GM12874 (cell line): ENCODE measurements around the gene BNIP5.

Source experiments
- TF ChIP-seq, protein P1 (sequence below): IDR thresholded peaks from 2 replicates; pipeline ENCODE4 v1.5.1; 2011; ENCODE audit warnings: low read depth, mild to moderate bottlenecking, control low read depth, low read length, moderate library complexity; ENCODE audit not compliant: insufficient read depth

BNIP5 gene

DNA sequence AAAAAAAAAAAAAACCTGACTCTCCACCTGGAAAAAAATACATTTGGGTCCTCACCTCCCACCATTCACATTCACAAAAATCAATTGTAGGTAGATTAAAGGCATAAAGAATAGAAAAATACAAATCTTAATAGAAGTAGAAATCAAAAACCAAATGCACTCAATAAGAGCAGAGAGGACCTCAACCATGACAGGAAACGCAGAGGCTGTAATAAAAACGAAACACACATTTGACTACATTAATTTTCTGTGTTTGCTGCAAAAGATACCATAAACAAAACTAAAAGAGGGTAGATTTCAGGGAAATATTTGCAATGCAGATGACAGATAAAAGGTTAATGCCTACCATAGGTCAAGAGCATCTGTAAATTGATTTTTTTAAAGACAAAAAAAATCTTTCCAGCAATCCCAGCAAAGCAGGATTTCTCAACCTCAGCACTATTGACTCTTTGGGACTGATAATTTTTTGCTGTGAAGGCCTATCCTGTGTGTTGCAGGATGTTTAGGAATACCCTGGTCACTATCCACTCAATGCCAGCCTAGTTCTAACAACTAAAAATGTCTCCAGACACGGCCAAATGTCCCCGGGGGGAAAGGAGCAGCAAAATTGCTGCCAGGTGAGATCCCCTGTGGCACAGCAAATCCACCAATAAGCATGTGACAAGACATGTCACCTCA lies 41.7 kb upstream of the BNIP5 start:
- TF ChIP-seq, protein P1, sequence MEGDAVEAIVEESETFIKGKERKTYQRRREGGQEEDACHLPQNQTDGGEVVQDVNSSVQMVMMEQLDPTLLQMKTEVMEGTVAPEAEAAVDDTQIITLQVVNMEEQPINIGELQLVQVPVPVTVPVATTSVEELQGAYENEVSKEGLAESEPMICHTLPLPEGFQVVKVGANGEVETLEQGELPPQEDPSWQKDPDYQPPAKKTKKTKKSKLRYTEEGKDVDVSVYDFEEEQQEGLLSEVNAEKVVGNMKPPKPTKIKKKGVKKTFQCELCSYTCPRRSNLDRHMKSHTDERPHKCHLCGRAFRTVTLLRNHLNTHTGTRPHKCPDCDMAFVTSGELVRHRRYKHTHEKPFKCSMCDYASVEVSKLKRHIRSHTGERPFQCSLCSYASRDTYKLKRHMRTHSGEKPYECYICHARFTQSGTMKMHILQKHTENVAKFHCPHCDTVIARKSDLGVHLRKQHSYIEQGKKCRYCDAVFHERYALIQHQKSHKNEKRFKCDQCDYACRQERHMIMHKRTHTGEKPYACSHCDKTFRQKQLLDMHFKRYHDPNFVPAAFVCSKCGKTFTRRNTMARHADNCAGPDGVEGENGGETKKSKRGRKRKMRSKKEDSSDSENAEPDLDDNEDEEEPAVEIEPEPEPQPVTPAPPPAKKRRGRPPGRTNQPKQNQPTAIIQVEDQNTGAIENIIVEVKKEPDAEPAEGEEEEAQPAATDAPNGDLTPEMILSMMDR = no peak

DNA sequence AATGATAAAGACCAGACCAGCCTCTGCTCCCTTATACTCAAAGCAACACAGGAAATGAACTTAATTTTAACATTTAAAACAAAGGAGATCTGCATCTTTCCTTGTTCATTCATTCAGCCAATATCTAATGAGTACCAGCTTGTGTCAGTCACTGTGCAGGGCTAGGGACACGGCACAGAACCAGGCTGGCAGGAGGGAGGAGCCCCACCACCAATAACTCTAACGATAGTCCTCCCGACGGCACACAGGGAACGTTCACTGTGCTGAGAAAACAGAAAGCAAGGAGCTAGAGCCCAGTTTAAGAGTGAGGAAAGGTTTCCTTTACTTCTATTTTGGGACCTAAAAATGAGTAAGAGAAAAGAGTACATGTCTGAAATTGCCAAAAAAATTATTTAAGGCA lies 40.9 kb upstream of the BNIP5 start:
- TF ChIP-seq, protein P1 = no peak

DNA sequence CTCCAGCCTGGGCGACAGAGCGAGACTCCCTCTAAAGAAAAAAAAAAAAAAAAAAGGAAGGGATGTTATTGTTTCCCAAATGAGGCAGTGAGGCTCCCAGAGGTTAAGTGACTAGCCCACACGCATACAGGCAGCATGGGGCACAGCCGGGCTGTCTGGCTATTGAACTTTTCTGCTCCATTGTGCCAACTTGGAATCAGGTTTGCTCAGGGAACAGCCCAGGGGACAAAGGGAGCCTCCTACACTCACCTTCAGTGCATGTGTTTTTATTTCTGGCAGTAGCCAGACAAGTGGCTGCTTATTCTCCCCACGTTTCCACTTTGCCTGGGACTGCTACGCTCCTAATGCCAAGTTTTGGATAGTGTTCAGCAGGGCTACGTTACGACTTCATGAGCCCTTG lies 40.1 kb upstream of the BNIP5 start:
- TF ChIP-seq, protein P1 = no peak

DNA sequence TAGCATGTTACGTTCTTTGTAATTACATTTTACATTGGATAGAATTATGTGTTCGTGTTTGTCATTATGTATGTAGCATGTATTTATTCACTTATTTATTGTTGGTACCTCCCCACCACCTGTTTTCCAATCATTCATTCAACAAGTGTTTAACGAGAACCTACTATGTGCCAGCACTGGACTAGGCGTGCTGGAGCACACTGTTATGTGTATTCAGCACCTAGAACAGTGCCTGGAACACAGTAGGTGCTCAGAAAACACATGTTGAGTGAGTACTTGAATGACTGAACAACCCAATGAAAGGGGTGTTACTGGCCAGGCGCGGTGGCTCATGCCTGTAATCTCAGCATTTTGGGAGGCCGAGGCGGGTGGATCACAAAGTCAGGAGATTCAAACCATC lies 39.5 kb upstream of the BNIP5 start:
- TF ChIP-seq, protein P1 = no peak

DNA sequence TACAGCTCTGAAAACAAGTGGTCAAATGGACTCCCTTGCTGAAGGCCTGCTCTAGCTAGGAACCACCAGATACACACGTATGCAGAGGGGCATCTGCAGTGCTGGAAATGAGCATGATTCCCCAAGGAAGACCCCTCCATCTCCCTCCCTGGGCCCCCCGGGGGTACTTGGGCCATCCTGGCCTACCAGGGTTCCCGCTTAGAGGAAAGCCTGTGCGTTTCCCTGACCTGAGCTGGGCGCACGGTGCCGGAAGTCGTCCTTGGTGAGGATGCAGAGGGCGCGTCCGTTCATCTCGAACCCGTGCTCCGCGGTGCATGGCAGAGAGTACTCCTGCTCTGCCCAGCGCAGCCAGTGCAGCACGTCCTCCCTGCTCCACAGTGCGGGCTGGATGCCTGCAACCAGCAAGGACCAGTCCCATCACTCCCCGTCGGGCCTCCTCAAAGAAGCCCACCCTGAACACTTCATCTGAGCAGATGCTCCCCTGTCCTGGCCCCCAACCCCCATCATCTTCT lies 39.0 kb upstream of the BNIP5 start:
- TF ChIP-seq, protein P1 = no peak

DNA sequence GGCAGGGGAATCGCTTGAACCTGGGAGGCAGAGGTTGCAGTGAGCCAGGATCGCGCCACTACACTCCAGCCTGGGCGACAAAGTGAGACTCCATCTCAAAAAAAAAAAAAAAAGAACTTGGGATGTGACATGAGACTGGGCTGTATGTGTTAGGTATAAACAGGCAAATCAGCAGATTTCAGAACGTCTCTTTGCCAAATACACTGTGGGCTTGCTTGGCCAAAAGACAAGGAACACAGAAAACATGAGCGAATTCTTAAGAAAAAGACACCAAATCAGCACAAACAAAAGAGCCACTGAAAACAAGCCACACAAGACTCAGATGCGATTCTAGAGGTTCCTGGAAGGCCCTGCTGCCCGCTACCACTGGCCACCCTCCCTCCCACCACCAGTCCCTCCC lies 38.3 kb upstream of the BNIP5 start:
- TF ChIP-seq, protein P1 = no peak

DNA sequence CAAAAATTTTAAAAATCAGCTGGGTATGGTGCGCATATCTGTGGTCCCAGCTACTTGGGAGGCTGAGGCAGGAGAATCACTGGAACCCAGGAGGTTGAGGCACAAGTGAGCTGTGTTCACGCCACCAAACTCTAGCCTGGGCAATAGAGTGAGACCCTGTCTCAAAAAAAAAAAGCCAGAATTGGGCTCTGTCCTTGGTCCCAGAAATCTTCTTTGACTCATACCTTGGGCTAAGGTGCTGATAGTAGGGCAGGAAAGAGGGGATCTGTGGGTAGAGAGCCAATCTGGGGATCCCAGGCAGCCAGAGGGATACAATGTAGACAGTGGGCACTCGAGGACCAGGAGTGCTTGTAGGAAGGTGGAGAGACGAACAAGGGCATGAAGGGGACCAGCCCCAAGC lies 37.5 kb upstream of the BNIP5 start:
- TF ChIP-seq, protein P1 = no peak
